NCI-H1105 (cell line): Measurements from ENCODE around the gene STH.

Source experiments
- DNase-seq: peaks from one replicate; lab custom pipeline; 2025; lab: John Stamatoyannopoulos, UW

STH gene

DNA sequence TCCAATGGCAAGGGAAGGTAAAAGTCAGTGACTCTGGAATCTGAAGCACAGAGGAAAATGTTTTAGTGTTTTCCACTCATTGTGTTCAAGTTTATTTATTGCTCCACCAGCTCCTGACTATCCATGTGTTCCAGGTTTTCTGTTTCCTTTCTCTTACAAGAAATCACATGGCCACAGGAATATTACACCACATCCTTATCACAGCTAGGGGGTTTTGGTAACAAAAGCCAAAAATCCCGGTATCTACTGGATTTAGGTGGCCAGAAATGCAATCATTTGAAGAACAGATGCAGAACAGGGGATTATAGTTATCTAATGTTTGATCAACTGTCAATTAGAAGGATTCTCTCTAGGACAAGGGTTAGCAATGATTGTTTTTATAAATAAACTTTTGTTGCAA is 47.9 kb downstream of the STH start:
- DNase-seq: no peak

DNA sequence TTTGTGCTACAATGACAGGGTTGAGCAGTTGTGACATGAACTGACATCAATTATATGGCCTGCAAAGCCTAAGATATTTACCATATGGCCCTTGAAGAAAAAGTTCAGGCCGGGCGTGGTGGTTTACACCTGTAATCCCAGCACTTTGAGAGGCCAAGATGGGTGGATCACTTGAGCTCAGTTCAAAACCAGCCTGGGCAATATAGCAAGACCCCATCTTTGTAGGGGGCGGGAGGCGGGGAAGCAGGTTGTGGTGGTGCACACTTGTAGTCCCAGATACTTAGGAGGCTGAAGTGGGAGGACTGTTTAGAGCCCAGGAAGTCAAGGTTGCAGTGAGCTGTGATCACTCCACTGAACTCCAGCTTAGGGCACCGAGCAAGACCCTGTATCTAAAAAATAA is 48.3 kb downstream of the STH start:
- DNase-seq: no peak

DNA sequence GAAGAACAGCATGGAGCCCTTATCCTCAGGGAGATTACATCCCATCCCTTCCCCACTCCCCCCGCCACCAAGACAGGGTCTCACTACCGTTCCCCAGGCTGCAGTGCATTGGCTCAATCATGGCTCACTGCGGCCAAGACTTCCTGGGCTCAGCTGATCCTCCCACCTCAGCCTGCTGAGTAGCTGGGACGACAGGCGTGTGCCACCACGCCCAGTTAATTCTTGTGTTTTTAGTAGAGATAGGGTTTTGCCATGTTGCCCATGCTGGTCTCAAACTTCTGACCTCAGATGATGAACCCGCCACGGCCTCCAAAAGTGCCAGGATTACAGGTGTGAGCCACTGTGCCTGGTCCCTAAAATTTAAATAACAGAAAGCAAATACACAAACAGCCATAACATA is 48.8 kb downstream of the STH start:
- DNase-seq: no peak
